HepG2 (cell line): Measurements from ENCODE around the gene RBBP8NL. TPM values are rescaled to one million over a fixed set of nuclear protein-coding genes. Genes with fewer than 3 reads are reported as not detected.
A peak's percentile ranks its signal among the peaks of the same experiment; 100 is the strongest.

Experiments
- ATAC-seq: fragments of 200-7000 bp; cut with Tn5 transposase; 3 replicates; pipeline ENCODE4 v1.9.1; 2020; ENCODE audit warnings: mild to moderate bottlenecking, moderate library complexity
- BruUV-seq: library from RNA; stranded (reverse); fragments of 400-500 nt; replicated peaks from 2 replicates; lab custom pipeline; 2021; lab: Mats Ljungman, UMichigan
- CTCF ChIA-PET: fragments of 300-600 bp; formaldehyde crosslinking; extraction: SDS; loops from one replicate; lab custom pipeline; 2021; ENCODE audit warnings: low total read pairs, inconsistent platforms, low intra/inter-chr PET ratio; lab: Yijun Ruan, JAX
- POLR2A ChIA-PET: fragments of 350-600 bp; sonication (Branson Sonifier 250); formaldehyde crosslinking; loops from one replicate; lab custom pipeline; 2020; ENCODE audit warnings: antibody characterized with exemption, inconsistent platforms; lab: Yijun Ruan, JAX
- DNase-seq: peaks from one replicate; pipeline ENCODE4 v3.0.0-alpha.2; 2015; ENCODE audit warnings: low spot score
- FAIRE-seq: peaks from 3 replicates; lab custom pipeline; 2011; peaks lifted over from hg19 to GRCh38; lab: Jason Lieb, UNC
- H2AFZ ChIP-seq: one replicate; pipeline ENCODE4 v1.6.1; 2011; ENCODE audit warnings: low read length, inconsistent platforms
- H3K27ac ChIP-seq: fragments of 300-600 bp; 3 replicates; pipeline ENCODE4 v1.8.0; 2011; ENCODE audit warnings: mixed run types, mild to moderate bottlenecking, mixed read lengths, low read length, inconsistent platforms; ENCODE audit not compliant: insufficient read depth; ENCODE audit errors: extremely low read length
- H3K27me3 ChIP-seq, 2 experiments: fragments of 200-600 bp in 1 of 2; 2 replicates in 1 of 2; 3 replicates in 1 of 2; pipeline versions ENCODE4 v1.6.0 to v1.8.0; 2011; ENCODE audit warnings: low read length in 2 of 2, mild to moderate bottlenecking in 2 of 2, moderate library complexity in 2 of 2, inconsistent platforms in 1 of 2; ENCODE audit not compliant: insufficient read depth in 2 of 2, control insufficient read depth in 1 of 2
- H3K36me3 ChIP-seq, 2 experiments: fragments of 200-600 bp in 1 of 2; replicated peaks in 1 of 2; 2 replicates in 1 of 2; 3 replicates in 1 of 2; pipeline versions ENCODE4 v1.5.1 to v1.8.0; 2011; ENCODE audit warnings: low read length in 2 of 2, inconsistent platforms in 1 of 2; ENCODE audit not compliant: insufficient read depth in 2 of 2, control insufficient read depth in 1 of 2
- H3K4me1 ChIP-seq: 2 replicates; pipeline ENCODE4 v1.5.1; 2012; ENCODE audit warnings: low read length, inconsistent platforms; ENCODE audit not compliant: insufficient read depth
- H3K4me2 ChIP-seq: 2 replicates; pipeline ENCODE4 v1.6.0; 2011; ENCODE audit warnings: low read depth, low read length, inconsistent platforms
- H3K4me3 ChIP-seq, 3 experiments: fragments of 200-600 bp in 1 of 3; sonication (generic), shearing (Covaris generic) in 1 of 3; replicated peaks in 1 of 3; 2 replicates each; pipeline ENCODE4 v1.5.1; 2011 to 2016; ENCODE audit warnings: low read length in 3 of 3, inconsistent platforms in 2 of 3, low read depth in 2 of 3, mild to moderate bottlenecking in 2 of 3, control low read depth in 1 of 3, mixed read lengths in 1 of 3; ENCODE audit not compliant: insufficient read depth in 1 of 3
- H3K79me2 ChIP-seq: one replicate; pipeline ENCODE4 v1.6.1; 2011; ENCODE audit warnings: low read length, inconsistent platforms; ENCODE audit not compliant: insufficient read depth
- H3K9ac ChIP-seq: 2 replicates; pipeline ENCODE4 v1.6.0; 2011; ENCODE audit warnings: mild to moderate bottlenecking, low read depth, low read length, inconsistent platforms; ENCODE audit not compliant: insufficient read depth
- H3K9me3 ChIP-seq: 2 replicates; pipeline ENCODE4 v1.5.1; 2012; ENCODE audit warnings: mild to moderate bottlenecking, low read length
- H4K20me1 ChIP-seq: 2 replicates; pipeline ENCODE4 v1.6.0; 2011; ENCODE audit warnings: inconsistent platforms, mild to moderate bottlenecking, low read length, moderate library complexity; ENCODE audit not compliant: insufficient read depth
- AFF4 ChIP-seq: sonication (generic); formaldehyde crosslinking; IDR thresholded peaks from 2 replicates; pipeline ENCODE4 v1.4.0; 2020; ENCODE audit warnings: missing genetic modification reagents
- MLLT10 ChIP-seq: sonication (generic); formaldehyde crosslinking; IDR thresholded peaks from 2 replicates; pipeline ENCODE4 v1.4.0; 2020; ENCODE audit warnings: missing genetic modification reagents
- PAX8 ChIP-seq: sonication (generic); formaldehyde crosslinking; IDR thresholded peaks from 2 replicates; pipeline ENCODE4 v1.8.0; 2022; ENCODE audit warnings: mild to moderate bottlenecking, missing genetic modification reagents, borderline replicate concordance
- RXRB ChIP-seq: IDR thresholded peaks from 2 replicates; pipeline ENCODE4 v1.6.1; 2016; ENCODE audit warnings: borderline replicate concordance, missing genetic modification reagents, missing compliant biosample characterization
- SP2 ChIP-seq: sonication (generic); formaldehyde crosslinking; IDR thresholded peaks from 2 replicates; pipeline ENCODE4 v1.5.1; 2020; ENCODE audit warnings: mild to moderate bottlenecking, missing genetic modification reagents
- TRIM22 ChIP-seq: fragments of 450-650 bp; IDR thresholded peaks from 2 replicates; pipeline ENCODE4 v1.6.1; 2017
- USF2 ChIP-seq, 2 experiments: sonication (generic) in 1 of 2; formaldehyde crosslinking in 1 of 2; IDR thresholded peaks; 2 replicates each; pipeline versions ENCODE4 v1.5.1 to v1.6.1; 2011 to 2020; ENCODE audit warnings: borderline replicate concordance in 1 of 2, low read depth in 1 of 2, low read length in 1 of 2, mild to moderate bottlenecking in 1 of 2, missing genetic modification reagents in 1 of 2, moderate library complexity in 1 of 2
- ZMYM3 ChIP-seq: sonication (generic); formaldehyde crosslinking; IDR thresholded peaks from 2 replicates; pipeline ENCODE4 v1.5.1; 2020; ENCODE audit warnings: mild to moderate bottlenecking, missing genetic modification reagents
- ZNF629 ChIP-seq: sonication (generic); formaldehyde crosslinking; conservative IDR thresholded peaks from 2 replicates; pipeline ENCODE4 v1.5.0; 2020; ENCODE audit warnings: missing genetic modification reagents
- ZNF780A ChIP-seq: sonication (generic); formaldehyde crosslinking; IDR thresholded peaks from 2 replicates; pipeline ENCODE4 v1.8.0; 2022; ENCODE audit warnings: mild to moderate bottlenecking, missing genetic modification reagents, moderate library complexity
- ZNF839 ChIP-seq: sonication (generic); formaldehyde crosslinking; IDR thresholded peaks from 2 replicates; pipeline ENCODE4 v1.4.0; 2020; ENCODE audit warnings: missing genetic modification reagents, mild to moderate bottlenecking, borderline replicate concordance
- WGBS: methylation state at CpG from one replicate; pipeline ENCODE4 v1.1.6; 2017; ENCODE audit warnings: low lambda C conversion rate; 5-methylcytosine and 5-hydroxymethylcytosine counted together
- in situ Hi-C: cut with HindIII; loops from 2 replicates; pipeline ENCODE4 v1.10.0; 2017; ENCODE audit warnings: low pct_unique_long_range_greater_than_20kb; ENCODE audit not compliant: extremely low pct_ligation_motif_present
- intact Hi-C: fragments of 100-400 bp; cut with micrococcal nuclease; formaldehyde crosslinking; loops from one replicate; pipeline ENCODE4 v1.10.0; 2022; ENCODE audit not compliant: unreplicated experiment
- polyA plus RNA-seq, 8 experiments: library from polyadenylated mRNA; depleted of rRNA in 3 of 8; stranded (reverse) in 7 of 8; unstranded in 1 of 8; fragments of >200 nt; fragmentation: Illumina TruSeq in 4 of 8; extraction: Trizol in 4 of 8; gene quantifications; 2 replicates each; pipeline versions ENCODE4 v1.2.1 to v1.2.3, GENCODE V29; 2011 to 2016; ENCODE audit warnings: low read depth in 4 of 8, missing spikeins in 1 of 8, mixed read lengths in 1 of 8; ENCODE audit not compliant: insufficient read depth in 1 of 8
- total RNA-seq, 5 experiments: library from RNA; depleted of rRNA; stranded (reverse); fragments of >200 nt; fragmentation: Illumina TruSeq; extraction: Trizol; gene quantifications; 2 replicates each; pipeline ENCODE4 v1.2.3, GENCODE V29; 2016; ENCODE audit warnings: low read depth in 1 of 5
- TF ChIP-seq, protein P1 (sequence below): sonication (generic); formaldehyde crosslinking; conservative IDR thresholded peaks from 2 replicates; pipeline ENCODE4 v1.4.0; 2020; ENCODE audit warnings: missing genetic modification reagents

Gene RBBP8NL
- total and polyA plus RNA-seq, 2 of the 13 experiments (the other 11 are each of a cell fraction or from before 2014, with no cell fraction given) = 0.69 to 0.86 TPM

GRCh38 chr20:62446888-62447869 is 19.8 kb upstream of the RBBP8NL start:
- no peak for DNase-seq
- in situ Hi-C loops = no loop called here
- no peak overlapping the region for H3K27ac ChIP-seq
- H3K36me3 ChIP-seq = no peaks in the 10 kb centered on the region
- intact Hi-C loops = no loop called here
- no peaks in the 10 kb centered on the region for H3K9me3 ChIP-seq
- no peak for ATAC-seq
- peaks cover 29 to 73% of the 10 kb centered on the region in 2 experiments; a peak in 4 of 5 replicates for H3K27me3 ChIP-seq
- no peak for FAIRE-seq
- CTCF ChIA-PET = no interaction called here
- no peak for TF ChIP-seq TRIM22
- TF ChIP-seq ZNF780A (CRISPR knock-in tag) = no peak
- peak; percentile 79 for TF ChIP-seq ZNF629 (CRISPR knock-in tag)
- TF ChIP-seq PAX8 (CRISPR knock-in tag) = no peak
- TF ChIP-seq ZMYM3 (CRISPR knock-in tag) = 0 out of 2 replicates have a peak, but pooled peaks have one; percentile 33
- TF ChIP-seq MLLT10 (CRISPR knock-in tag) = no peak
- no peak for TF ChIP-seq SP2 (CRISPR knock-in tag)
- no peak for TF ChIP-seq ZNF839
- no peak for TF ChIP-seq RXRB (CRISPR knock-in tag)
- no peak for TF ChIP-seq AFF4 (CRISPR knock-in tag)
- TF ChIP-seq, protein P1, sequence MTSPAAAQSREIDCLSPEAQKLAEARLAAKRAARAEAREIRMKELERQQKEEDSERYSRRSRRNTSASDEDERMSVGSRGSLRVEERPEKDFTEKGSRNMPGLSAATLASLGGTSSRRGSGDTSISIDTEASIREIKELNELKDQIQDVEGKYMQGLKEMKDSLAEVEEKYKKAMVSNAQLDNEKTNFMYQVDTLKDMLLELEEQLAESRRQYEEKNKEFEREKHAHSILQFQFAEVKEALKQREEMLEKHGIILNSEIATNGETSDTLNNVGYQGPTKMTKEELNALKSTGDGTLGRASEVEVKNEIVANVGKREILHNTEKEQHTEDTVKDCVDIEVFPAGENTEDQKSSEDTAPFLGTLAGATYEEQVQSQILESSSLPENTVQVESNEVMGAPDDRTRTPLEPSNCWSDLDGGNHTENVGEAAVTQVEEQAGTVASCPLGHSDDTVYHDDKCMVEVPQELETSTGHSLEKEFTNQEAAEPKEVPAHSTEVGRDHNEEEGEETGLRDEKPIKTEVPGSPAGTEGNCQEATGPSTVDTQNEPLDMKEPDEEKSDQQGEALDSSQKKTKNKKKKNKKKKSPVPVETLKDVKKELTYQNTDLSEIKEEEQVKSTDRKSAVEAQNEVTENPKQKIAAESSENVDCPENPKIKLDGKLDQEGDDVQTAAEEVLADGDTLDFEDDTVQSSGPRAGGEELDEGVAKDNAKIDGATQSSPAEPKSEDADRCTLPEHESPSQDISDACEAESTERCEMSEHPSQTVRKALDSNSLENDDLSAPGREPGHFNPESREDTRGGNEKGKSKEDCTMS (CRISPR knock-in tag) = no peak
- TF ChIP-seq USF2 (IDR thresholded peaks at IDR 0.05; ENCODE audit: low read depth, low read length) = no peak
- TF ChIP-seq USF2 (CRISPR knock-in tag; IDR thresholded peaks at IDR 0.05; ENCODE audit: borderline replicate concordance) = no peak
- TF ChIP-seq, all 625 proteins: peak for 2
- Histone ChIP-seq H3K4me3 (no peak overlapping the region), H3K4me1 (no peaks in the 10 kb centered on the region), H2AFZ (no peak overlapping the region), H3K9ac (no peak overlapping the region), H4K20me1 (no peaks in the 10 kb centered on the region; the same call in 1 of the 2 replicates), H3K79me2 (no peaks in the 10 kb centered on the region), H3K4me2 (no peak overlapping the region)
- POLR2A ChIA-PET = no interaction called here
- BruUV-seq = no TSS peak
- WGBS = 67% methylated on average over 44 of the region's 44 CpGs
